ENCODE measurements around the gene NEO1.

The NEO1 gene

GRCh38 chr15:73237910-73238309 is 185.6 kb downstream of the NEO1 start:
- H3K27me3 ChIP-seq (ENCODE audit: control insufficient read depth, low read length), result peaks cover 3% of the 10 kb centered on the region
- no peaks in the 10 kb centered on the region for H3K9me2 ChIP-seq (replicated peaks; ENCODE audit: control insufficient read depth, low read length)
- TF ChIP-seq EZH2phosphoT487 (IDR thresholded peaks at IDR 0.05; ENCODE audit: borderline replicate concordance, low read length) (no peak), CTCF (IDR thresholded peaks at IDR 0.05; ENCODE audit: low read depth, low read length, poor library complexity, severe bottlenecking) (no peak)
- H3K4me1 ChIP-seq (ENCODE audit: control insufficient read depth, low read length), result no peaks in the 10 kb centered on the region
- H3K4me3 ChIP-seq (ENCODE audit: low read length), result no peak overlapping the region
- H3K9me3 ChIP-seq (ENCODE audit: control insufficient read depth, insufficient read depth, low read length), result no peaks in the 10 kb centered on the region
- H3K79me2 ChIP-seq (ENCODE audit: control insufficient read depth, low read length), result no peaks in the 10 kb centered on the region
- no peak overlapping the region for H3K4me2 ChIP-seq (ENCODE audit: low read length)
- H3K27ac ChIP-seq (ENCODE audit: low read depth, low read length), result no peak overlapping the region
- H3F3A ChIP-seq (ENCODE audit: control insufficient read depth, insufficient read depth), result no peaks in the 10 kb centered on the region
- H4K20me1 ChIP-seq (ENCODE audit: control insufficient read depth, insufficient read depth, low read depth, low read length), result no peaks in the 10 kb centered on the region
- H3K36me3 ChIP-seq (ENCODE audit: control insufficient read depth, low read length), result no peaks in the 10 kb centered on the region

GRCh38 chr15:73239564-73240215 is 187.4 kb downstream of the NEO1 start:
- no peak overlapping the region for H3K27ac ChIP-seq (ENCODE audit: low read depth, low read length)
- H3K4me1 ChIP-seq (ENCODE audit: control insufficient read depth, low read length), result no peaks in the 10 kb centered on the region
- no peaks in the 10 kb centered on the region for H3K9me3 ChIP-seq (ENCODE audit: control insufficient read depth, insufficient read depth, low read length)
- peaks cover 5% of the 10 kb centered on the region for H3K27me3 ChIP-seq (ENCODE audit: control insufficient read depth, low read length)
- H3K36me3 ChIP-seq (ENCODE audit: control insufficient read depth, low read length), result no peaks in the 10 kb centered on the region
- H4K20me1 ChIP-seq (ENCODE audit: control insufficient read depth, insufficient read depth, low read depth, low read length), result no peaks in the 10 kb centered on the region
- H3K79me2 ChIP-seq (ENCODE audit: control insufficient read depth, low read length), result no peaks in the 10 kb centered on the region
- H3K9me2 ChIP-seq (replicated peaks; ENCODE audit: control insufficient read depth, low read length), result no peaks in the 10 kb centered on the region
- TF ChIP-seq EZH2phosphoT487 (IDR thresholded peaks at IDR 0.05; ENCODE audit: borderline replicate concordance, low read length) (no peak), CTCF (IDR thresholded peaks at IDR 0.05; ENCODE audit: low read depth, low read length, poor library complexity, severe bottlenecking) (peak; percentile 19)
- no peak overlapping the region for H3K4me3 ChIP-seq (ENCODE audit: low read length)
- H3F3A ChIP-seq (ENCODE audit: control insufficient read depth, insufficient read depth), result no peaks in the 10 kb centered on the region
- no peak overlapping the region for H3K4me2 ChIP-seq (ENCODE audit: low read length)

GRCh38 chr15:73240866-73241499 is 188.7 kb downstream of the NEO1 start:
- Histone ChIP-seq H3K27ac (ENCODE audit: low read depth, low read length) (no peak overlapping the region), H3K4me2 (ENCODE audit: low read length) (no peak overlapping the region), H3K9me2 (replicated peaks; ENCODE audit: control insufficient read depth, low read length) (no peaks in the 10 kb centered on the region), H3K79me2 (ENCODE audit: control insufficient read depth, low read length) (no peaks in the 10 kb centered on the region), H3K4me3 (ENCODE audit: low read length) (no peak overlapping the region), H4K20me1 (ENCODE audit: control insufficient read depth, insufficient read depth, low read depth, low read length) (no peaks in the 10 kb centered on the region), H3K36me3 (ENCODE audit: control insufficient read depth, low read length) (no peaks in the 10 kb centered on the region), H3F3A (ENCODE audit: control insufficient read depth, insufficient read depth) (no peaks in the 10 kb centered on the region), H3K27me3 (ENCODE audit: control insufficient read depth, low read length) (peaks cover 5% of the 10 kb centered on the region), H3K4me1 (ENCODE audit: control insufficient read depth, low read length) (no peaks in the 10 kb centered on the region), H3K9me3 (ENCODE audit: control insufficient read depth, insufficient read depth, low read length) (no peaks in the 10 kb centered on the region)
- TF ChIP-seq CTCF (IDR thresholded peaks at IDR 0.05; ENCODE audit: low read depth, low read length, poor library complexity, severe bottlenecking), result peak; percentile 76
- no peak for TF ChIP-seq EZH2phosphoT487 (IDR thresholded peaks at IDR 0.05; ENCODE audit: borderline replicate concordance, low read length)
